Breast epithelium (tissue), 3 donors: Measurements from ENCODE around the gene CRIP3.

ENCODE experiments used
- CTCF ChIP-seq, 3 donors: fragments of 450-650 bp; IDR thresholded peaks; one replicate each; pipeline ENCODE4 v1.5.1; 2016 to 2017; ENCODE audit warnings: antibody characterized with exemption in 3 of 3, mild to moderate bottlenecking in 3 of 3, moderate library complexity in 3 of 3
- POLR2A ChIP-seq: fragments of 450-650 bp; IDR thresholded peaks from one replicate; pipeline ENCODE4 v1.6.1; 2016; ENCODE audit warnings: antibody characterized with exemption, mild to moderate bottlenecking, moderate library complexity

- no peak for TF ChIP-seq CTCF (IDR thresholded peaks at IDR 0.05)
- TF ChIP-seq POLR2A = no peak
Observed at GRCh38 chr6:43286456-43286979, 22.1 kb downstream of the CRIP3 start.
